ENCODE measurements around the gene SLC2A13. TPM values are rescaled to one million over a fixed set of nuclear protein-coding genes. Genes with fewer than 3 reads are reported as not detected.

The SLC2A13 gene
- total RNA-seq, 1 experiment from 2014 or later: 1.6 TPM

DNA sequence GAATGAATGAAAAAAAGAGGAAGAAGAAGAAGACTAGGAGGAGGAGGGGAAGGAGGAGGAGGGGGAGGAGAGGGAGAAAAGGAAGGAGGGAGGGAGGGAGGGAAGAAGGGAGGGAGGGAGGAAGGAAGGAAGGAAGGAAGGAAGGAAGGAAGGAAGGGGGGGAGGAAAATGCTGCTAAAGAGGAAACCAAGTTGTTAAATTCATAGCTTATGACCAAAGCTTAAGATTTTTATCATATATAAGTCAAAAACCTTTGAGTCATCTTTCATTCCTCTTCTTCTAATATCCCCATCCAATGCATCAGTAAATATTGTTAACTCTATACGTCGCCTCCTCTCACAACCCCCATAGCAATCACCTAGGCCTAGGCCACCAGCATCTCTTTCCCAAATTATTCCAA lies 117.3 kb downstream of the SLC2A13 start:
- no peak overlapping the region for H3K4me2 ChIP-seq
- no peak overlapping the region for H3K4me3 ChIP-seq
- no peaks in the 10 kb centered on the region for H4K20me1 ChIP-seq (ENCODE audit: insufficient read depth)
- intact Hi-C loops (cut with micrococcal nuclease; ENCODE audit: unreplicated experiment): no loop called here
- H3K9me3 ChIP-seq (ENCODE audit: insufficient read depth, low read depth): no peaks in the 10 kb centered on the region
- BruUV-seq (replicated peaks): no TSS peak
- H3F3A ChIP-seq (ENCODE audit: insufficient read depth, low read depth): no peaks in the 10 kb centered on the region
- H3K36me3 ChIP-seq (ENCODE audit: low read depth): no peaks in the 10 kb centered on the region
- no peaks in the 10 kb centered on the region for H3K9me2 ChIP-seq (ENCODE audit: insufficient read depth)
- H3K27me3 ChIP-seq (ENCODE audit: insufficient read depth, low read depth): no peaks in the 10 kb centered on the region
- no peak overlapping the region for H3K27ac ChIP-seq
- ChIA-PET POLR2A (ENCODE audit: unreplicated experiment) (no interaction called here), CTCF (no interaction called here)
- no peaks in the 10 kb centered on the region for H3K4me1 ChIP-seq (replicated peaks; ENCODE audit: insufficient read depth)
- no peaks in the 10 kb centered on the region for H3K79me2 ChIP-seq (ENCODE audit: low read depth)
- H2AFZ ChIP-seq: no peak overlapping the region
- TF ChIP-seq, protein P1, sequence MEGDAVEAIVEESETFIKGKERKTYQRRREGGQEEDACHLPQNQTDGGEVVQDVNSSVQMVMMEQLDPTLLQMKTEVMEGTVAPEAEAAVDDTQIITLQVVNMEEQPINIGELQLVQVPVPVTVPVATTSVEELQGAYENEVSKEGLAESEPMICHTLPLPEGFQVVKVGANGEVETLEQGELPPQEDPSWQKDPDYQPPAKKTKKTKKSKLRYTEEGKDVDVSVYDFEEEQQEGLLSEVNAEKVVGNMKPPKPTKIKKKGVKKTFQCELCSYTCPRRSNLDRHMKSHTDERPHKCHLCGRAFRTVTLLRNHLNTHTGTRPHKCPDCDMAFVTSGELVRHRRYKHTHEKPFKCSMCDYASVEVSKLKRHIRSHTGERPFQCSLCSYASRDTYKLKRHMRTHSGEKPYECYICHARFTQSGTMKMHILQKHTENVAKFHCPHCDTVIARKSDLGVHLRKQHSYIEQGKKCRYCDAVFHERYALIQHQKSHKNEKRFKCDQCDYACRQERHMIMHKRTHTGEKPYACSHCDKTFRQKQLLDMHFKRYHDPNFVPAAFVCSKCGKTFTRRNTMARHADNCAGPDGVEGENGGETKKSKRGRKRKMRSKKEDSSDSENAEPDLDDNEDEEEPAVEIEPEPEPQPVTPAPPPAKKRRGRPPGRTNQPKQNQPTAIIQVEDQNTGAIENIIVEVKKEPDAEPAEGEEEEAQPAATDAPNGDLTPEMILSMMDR (conservative IDR thresholded peaks at IDR 0.05): no peak
- TF ChIP-seq EZH2 (IDR thresholded peaks at IDR 0.05; ENCODE audit: low read depth): no peak
- DNase-seq: no peak

DNA sequence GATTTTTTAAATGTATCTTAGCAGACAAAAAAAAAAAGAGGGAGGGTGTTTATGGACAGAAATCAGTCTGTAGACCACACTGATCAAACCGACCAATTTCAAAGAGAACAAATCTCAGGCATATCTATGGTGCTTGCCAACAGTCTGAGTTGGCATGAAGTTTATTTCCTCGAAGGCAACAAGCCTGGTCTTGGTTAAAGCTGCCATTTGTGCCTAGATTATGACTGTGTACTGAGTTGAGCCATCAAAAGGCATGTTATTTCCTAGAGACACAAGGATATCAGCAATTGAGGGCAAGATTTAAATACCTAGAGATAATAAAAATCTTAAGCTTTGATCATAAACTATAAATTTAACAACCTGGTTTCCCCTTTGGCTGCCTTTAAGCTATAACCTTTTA lies 119.2 kb downstream of the SLC2A13 start:
- DNase-seq: no peak
- Histone ChIP-seq H2AFZ (no peak overlapping the region), H3K79me2 (ENCODE audit: low read depth) (no peaks in the 10 kb centered on the region), H3K36me3 (ENCODE audit: low read depth) (no peaks in the 10 kb centered on the region), H3K9me3 (ENCODE audit: insufficient read depth, low read depth) (no peaks in the 10 kb centered on the region), H3K27ac (no peak overlapping the region), H3K4me2 (no peak overlapping the region), H3K4me1 (replicated peaks; ENCODE audit: insufficient read depth) (no peaks in the 10 kb centered on the region), H4K20me1 (ENCODE audit: insufficient read depth) (no peaks in the 10 kb centered on the region), H3K4me3 (no peak overlapping the region), H3F3A (ENCODE audit: insufficient read depth, low read depth) (no peaks in the 10 kb centered on the region), H3K9me2 (ENCODE audit: insufficient read depth) (no peaks in the 10 kb centered on the region), H3K27me3 (ENCODE audit: insufficient read depth, low read depth) (no peaks in the 10 kb centered on the region)
- no TSS peak for BruUV-seq (replicated peaks)
- intact Hi-C loops (cut with micrococcal nuclease; ENCODE audit: unreplicated experiment): no loop called here
- CTCF ChIA-PET: no interaction called here
- POLR2A ChIA-PET (ENCODE audit: unreplicated experiment): no interaction called here
- TF ChIP-seq, protein P1 (conservative IDR thresholded peaks at IDR 0.05): no peak
- no peak for TF ChIP-seq EZH2 (IDR thresholded peaks at IDR 0.05; ENCODE audit: low read depth)

DNA sequence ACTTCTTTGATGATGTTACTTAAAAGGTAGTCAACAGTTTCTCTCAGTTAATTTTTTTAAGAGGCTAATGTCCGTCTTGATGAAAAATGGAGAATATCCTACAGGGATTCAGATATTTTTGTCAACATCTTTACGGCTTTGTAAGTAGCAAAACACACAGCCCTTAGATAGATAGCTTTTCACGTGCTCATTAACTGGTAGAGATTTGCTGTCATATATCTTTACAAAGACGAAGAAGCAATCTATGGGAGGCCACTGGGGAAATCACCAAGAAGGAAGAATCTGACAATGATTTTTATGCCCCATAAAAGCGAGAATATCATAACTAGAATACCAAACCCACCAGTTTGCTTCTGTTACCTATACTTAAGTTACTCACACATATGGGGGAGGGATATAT lies 121.2 kb downstream of the SLC2A13 start:
- ChIA-PET POLR2A (ENCODE audit: unreplicated experiment) (no interaction called here), CTCF (no interaction called here)

More for the DNA sequence above, 121.2 kb downstream of the SLC2A13 start:
- no peaks in the 10 kb centered on the region for H3K9me3 ChIP-seq (ENCODE audit: insufficient read depth, low read depth)
- H3K79me2 ChIP-seq (ENCODE audit: low read depth): no peaks in the 10 kb centered on the region
- no peaks in the 10 kb centered on the region for H3F3A ChIP-seq (ENCODE audit: insufficient read depth, low read depth)
- H3K9me2 ChIP-seq (ENCODE audit: insufficient read depth): no peaks in the 10 kb centered on the region
- no peaks in the 10 kb centered on the region for H3K4me1 ChIP-seq (replicated peaks; ENCODE audit: insufficient read depth)
- no peaks in the 10 kb centered on the region for H3K36me3 ChIP-seq (ENCODE audit: low read depth)
- DNase-seq: no peak
- H3K27ac ChIP-seq: no peak overlapping the region
- no peaks in the 10 kb centered on the region for H4K20me1 ChIP-seq (ENCODE audit: insufficient read depth)
- TF ChIP-seq, protein P1 (conservative IDR thresholded peaks at IDR 0.05): no peak
- TF ChIP-seq EZH2 (IDR thresholded peaks at IDR 0.05; ENCODE audit: low read depth): no peak
- no peaks in the 10 kb centered on the region for H3K27me3 ChIP-seq (ENCODE audit: insufficient read depth, low read depth)
- intact Hi-C loops (cut with micrococcal nuclease; ENCODE audit: unreplicated experiment): no loop called here
- BruUV-seq (replicated peaks): no TSS peak
- no peak overlapping the region for H3K4me2 ChIP-seq
- H3K4me3 ChIP-seq: no peak overlapping the region
- no peak overlapping the region for H2AFZ ChIP-seq
